ENCODE measurements around the gene EFNA3.
A peak's percentile ranks its signal among the peaks of the same experiment; 100 is the strongest.

Gene EFNA3

GRCh38 chr1:155133799-155134281 lies 55.2 kb downstream of the EFNA3 start:
- DNase-seq (ENCODE audit: low spot score), result no peak

DNA sequence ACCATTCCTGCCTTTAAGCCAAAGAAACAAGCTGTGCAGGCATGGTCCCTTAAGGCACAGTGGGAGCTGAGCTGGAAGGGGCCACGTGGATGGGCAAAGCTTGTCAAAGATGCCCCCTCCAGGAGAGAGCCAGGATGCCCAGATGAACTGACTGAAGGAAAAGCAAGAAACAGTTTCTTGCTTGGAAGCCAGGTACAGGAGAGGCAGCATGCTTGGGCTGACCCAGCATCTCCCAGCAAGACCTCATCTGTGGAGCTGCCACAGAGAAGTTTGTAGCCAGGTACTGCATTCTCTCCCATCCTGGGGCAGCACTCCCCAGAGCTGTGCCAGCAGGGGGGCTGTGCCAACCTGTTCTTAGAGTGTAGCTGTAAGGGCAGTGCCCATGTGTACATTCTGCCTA lies 55.7 kb downstream of the EFNA3 start:
- peak; percentile 24 for DNase-seq (ENCODE audit: low spot score)

GRCh38 chr1:155134880-155135414 lies 56.3 kb downstream of the EFNA3 start:
- peak; percentile 60 for DNase-seq (ENCODE audit: low spot score)

DNA sequence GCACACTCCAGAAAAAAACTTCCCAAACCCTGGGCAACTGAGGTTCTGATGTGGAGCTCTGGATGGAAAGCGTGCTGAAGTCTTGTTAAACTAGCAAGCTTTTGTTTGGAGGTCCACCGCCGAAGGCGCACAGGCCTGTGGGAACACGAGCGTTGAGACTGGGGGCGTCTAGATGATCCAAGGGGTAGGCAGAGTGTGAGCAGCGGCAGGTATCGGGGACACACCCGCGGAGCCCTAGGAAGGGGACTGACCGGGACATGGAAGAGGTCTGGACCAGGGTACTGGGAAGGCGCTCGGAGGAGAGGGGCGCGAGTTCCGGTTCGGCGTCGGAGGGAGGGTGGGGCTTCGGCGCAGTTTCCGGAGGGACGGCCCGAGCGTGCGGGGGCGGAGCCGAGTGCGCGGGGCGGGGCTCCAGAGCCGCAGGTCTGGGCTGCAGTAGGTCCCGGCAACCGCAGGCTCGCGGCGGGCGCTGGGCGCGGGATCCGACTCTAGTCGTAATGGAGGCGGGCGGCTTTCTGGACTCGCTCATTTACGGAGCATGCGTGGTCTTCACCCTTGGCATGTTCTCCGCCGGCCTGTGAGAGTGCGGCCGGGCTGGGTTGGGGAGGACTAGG lies 56.9 kb downstream of the EFNA3 start, which contains the start of gene SLC50A1:
SLC50A1 (plus strand) TSS at position 438 of the 614 bp plus-strand sequence; CDS start at position 498, 60 bp downstream.
- DNase-seq (ENCODE audit: low spot score), result peak; percentile 99

- DNase-seq (ENCODE audit: low spot score), result peak; percentile 46
Observed at GRCh38 chr1:155136748-155137147, 58.1 kb downstream of the EFNA3 start.

Measured in D341Med (cell line).